GM12892 (cell line): ENCODE measurements around the gene CD58.

Experiments
- POLR2A ChIP-seq: IDR thresholded peaks from 2 replicates; pipeline ENCODE4 v1.6.1; 2011; ENCODE audit warnings: low read depth, low read length, control low read depth
- TAF1 ChIP-seq: IDR thresholded peaks from 2 replicates; pipeline ENCODE4 v1.6.1; 2011; ENCODE audit warnings: low read depth, mild to moderate bottlenecking, control low read depth, low read length, borderline replicate concordance

- TF ChIP-seq TAF1 (no peak), POLR2A (no peak)
Observed at GRCh38 chr1:116485071-116485735, 85.6 kb downstream of the CD58 start.
